GM12878 (cell line): ENCODE data around the gene PSMD11. TPM values are rescaled to one million over a fixed set of nuclear protein-coding genes. Genes with fewer than 3 reads are reported as not detected.
A peak's percentile ranks its signal among the peaks of the same experiment; 100 is the strongest.

Experiments used
- CREM ChIP-seq: IDR thresholded peaks from 2 replicates; pipeline ENCODE4 v1.6.1; 2014; ENCODE audit warnings: antibody characterized with exemption, low read depth
- CTCF ChIP-seq, 3 experiments: IDR thresholded peaks in 2 of 3; conservative IDR thresholded peaks in 1 of 3; 2 replicates each; pipeline ENCODE4 v1.5.1; 2011; ENCODE audit warnings: low read depth in 3 of 3, low read length in 3 of 3, mild to moderate bottlenecking in 3 of 3, control low read depth in 2 of 3, moderate library complexity in 2 of 3, inconsistent platforms in 1 of 3, mixed read lengths in 1 of 3; ENCODE audit not compliant: control insufficient read depth in 2 of 3, insufficient read depth in 1 of 3; ENCODE audit errors: extremely low read depth in 1 of 3
- E4F1 ChIP-seq: fragments of 450-650 bp; IDR thresholded peaks from 2 replicates; pipeline ENCODE4 v1.6.1; 2018; ENCODE audit warnings: borderline replicate concordance, mild to moderate bottlenecking; ENCODE audit not compliant: partially characterized antibody
- EED ChIP-seq: sonication (generic); IDR thresholded peaks from 2 replicates; pipeline ENCODE4 v1.6.1; 2016; ENCODE audit warnings: antibody characterized with exemption, low read depth
- ELK1 ChIP-seq: IDR thresholded peaks from 2 replicates; pipeline ENCODE4 v1.6.1; 2012; ENCODE audit warnings: low read depth, low read length, improper control_type of control experiment
- GATAD2B ChIP-seq: fragments of 450-650 bp; conservative IDR thresholded peaks from 2 replicates; pipeline ENCODE4 v1.6.1; 2017; ENCODE audit warnings: low read depth, mild to moderate bottlenecking, moderate library complexity
- IRF3 ChIP-seq: fragments of 450-650 bp; IDR thresholded peaks from 2 replicates; pipeline ENCODE4 v1.6.1; 2014; ENCODE audit warnings: mild to moderate bottlenecking
- IRF5 ChIP-seq: fragments of 450-650 bp; IDR thresholded peaks from 2 replicates; pipeline ENCODE4 v1.6.1; 2017; ENCODE audit warnings: borderline replicate concordance
- MTA2 ChIP-seq: fragments of 450-650 bp; IDR thresholded peaks from 2 replicates; pipeline ENCODE4 v1.6.1; 2016; ENCODE audit warnings: low read depth, mild to moderate bottlenecking, moderate library complexity
- NFYA ChIP-seq: IDR thresholded peaks from 2 replicates; pipeline ENCODE4 v1.6.1; 2011; ENCODE audit warnings: low read depth, mild to moderate bottlenecking, low read length, improper control_type of control experiment, borderline replicate concordance
- NR2C1 ChIP-seq: fragments of 450-650 bp; IDR thresholded peaks from 2 replicates; pipeline ENCODE4 v1.6.1; 2017; ENCODE audit warnings: antibody characterized with exemption, mild to moderate bottlenecking, moderate library complexity
- POU2F2 ChIP-seq: IDR thresholded peaks from 3 replicates; pipeline ENCODE4 v1.6.1; 2011; ENCODE audit warnings: low read depth, mild to moderate bottlenecking, low read length, borderline replicate concordance
- RB1 ChIP-seq: fragments of 450-650 bp; formaldehyde crosslinking; IDR thresholded peaks from 2 replicates; pipeline ENCODE4 v1.6.1; 2017; ENCODE audit warnings: mild to moderate bottlenecking, borderline replicate concordance
- RBBP5 ChIP-seq: fragments of 200-600 bp; sonication (generic); conservative IDR thresholded peaks from 2 replicates; pipeline ENCODE4 v1.6.1; 2016
- RFX5 ChIP-seq: IDR thresholded peaks from 2 replicates; pipeline ENCODE4 v1.6.1; 2011; ENCODE audit warnings: low read depth, low read length, improper control_type of control experiment
- SIX5 ChIP-seq: IDR thresholded peaks from 2 replicates; pipeline ENCODE4 v1.6.1; 2011; ENCODE audit warnings: mild to moderate bottlenecking, low read depth, low read length, moderate library complexity; ENCODE audit not compliant: severe bottlenecking
- SMAD1 ChIP-seq: fragments of 450-650 bp; IDR thresholded peaks from 2 replicates; pipeline ENCODE4 v1.6.1; 2018; ENCODE audit warnings: mild to moderate bottlenecking, low read depth; ENCODE audit not compliant: partially characterized antibody
- SMAD5 ChIP-seq: IDR thresholded peaks from 2 replicates; pipeline ENCODE4 v1.6.1; 2016; ENCODE audit warnings: antibody characterized with exemption, low read depth
- SMC3 ChIP-seq: IDR thresholded peaks from 2 replicates; pipeline ENCODE4 v1.6.1; 2011; ENCODE audit warnings: low read length, improper control_type of control experiment, borderline replicate concordance
- SPI1 ChIP-seq: IDR thresholded peaks from 2 replicates; pipeline ENCODE4 v1.6.1; 2011; ENCODE audit warnings: low read depth, mild to moderate bottlenecking, low read length, moderate library complexity, borderline replicate concordance; ENCODE audit not compliant: insufficient read depth
- SREBF1 ChIP-seq: IDR thresholded peaks from 2 replicates; pipeline ENCODE4 v1.6.1; 2012; ENCODE audit warnings: mild to moderate bottlenecking, low read length
- TCF12 ChIP-seq: IDR thresholded peaks from 2 replicates; pipeline ENCODE4 v1.6.1; 2011; ENCODE audit warnings: low read depth, mild to moderate bottlenecking, low read length
- ZZZ3 ChIP-seq: IDR thresholded peaks from 2 replicates; pipeline ENCODE4 v1.6.1; 2011; ENCODE audit warnings: low read depth; ENCODE audit not compliant: control insufficient read depth, insufficient read length
- polyA plus RNA-seq, 11 experiments: library from polyadenylated mRNA; depleted of rRNA in 4 of 11; unstranded in 6 of 11; stranded (reverse) in 5 of 11; fragments of >200 nt; fragmentation: Nextera tagmentation in 4 of 11; fragmentation: Illumina TruSeq in 1 of 11; extraction: Ambion mirVana in 4 of 11; extraction: Trizol in 1 of 11; gene quantifications; 1 replicate in 1 of 11; 2 replicates in 10 of 11; pipeline versions ENCODE4 v1.2.1 to v1.2.3, GENCODE V29; 2011 to 2016; ENCODE audit warnings: inconsistent platforms in 2 of 11, missing spikeins in 2 of 11, low read depth in 1 of 11
- total RNA-seq, 4 experiments: library from RNA; depleted of rRNA in 3 of 4; stranded (reverse); fragments of >200 nt in 3 of 4; fragmentation: Illumina TruSeq in 1 of 4; extraction: Trizol in 1 of 4; gene quantifications; 2 replicates each; pipeline versions ENCODE4 v1.2.1 to v1.2.3, GENCODE V29; 2013 to 2021

Gene PSMD11
- total and polyA plus RNA-seq, 10 of the 15 experiments (the other 5 are each of a cell fraction or from before 2014, with no cell fraction given) = 84.1 to 319 (median 120) TPM

- TF ChIP-seq CREM = peak; percentile 73; the same call in 1 of the 2 replicates
- peak; percentile 9; the same call in 1 of the 2 replicates for TF ChIP-seq SMC3
- TF ChIP-seq NFYA = no peak
- no peak; the same call in 1 of the 2 replicates for TF ChIP-seq TCF12
- TF ChIP-seq RB1 = no peak
- no peak for TF ChIP-seq ELK1
- no peak for TF ChIP-seq CTCF (IDR thresholded peaks at IDR 0.05 in 2 of 3, conservative IDR thresholded peaks at IDR 0.05 in 1 of 3; ENCODE audit: control insufficient read depth in 2 of 3, extremely low read depth in 1 of 3, insufficient read depth in 1 of 3, low read depth in 3 of 3, low read length in 3 of 3)
- no peak for TF ChIP-seq E4F1
- TF ChIP-seq IRF5 = no peak
- TF ChIP-seq SIX5 = no peak
- no peak for TF ChIP-seq RBBP5
- TF ChIP-seq IRF3 = no peak
- peak; percentile 55; the same call in 1 of the 2 replicates for TF ChIP-seq SMAD5
- TF ChIP-seq EED = peak; percentile 89
- no peak for TF ChIP-seq RFX5
- no peak for TF ChIP-seq SREBF1
- peak; percentile 91 for TF ChIP-seq MTA2
- peak; percentile 80 for TF ChIP-seq SMAD1
- peak; percentile 55; the same call in 1 of the 2 replicates for TF ChIP-seq SPI1
- no peak for TF ChIP-seq ZZZ3
- no peak; the same call in 1 of the 2 replicates for TF ChIP-seq GATAD2B
- TF ChIP-seq POU2F2 = peak; percentile 42
- TF ChIP-seq NR2C1 = no peak
These were observed 71.5 kb downstream of the PSMD11 start (continued) for GRCh38 chr17:32515677-32516383.
